Tibial nerve (tissue), 4 donors: ENCODE results near the gene ACTA1. TPM values are rescaled to one million over a fixed set of nuclear protein-coding genes. Genes with fewer than 3 reads are reported as not detected.

Experiments used
- DNase-seq, 2 donors: peaks; one replicate each; pipeline ENCODE4 v3.0.0-alpha.2; 2019; ENCODE audit warnings: low spot score in 2 of 2
- H3K27ac ChIP-seq, 4 donors: fragments of 200-600 bp; sonication (generic) in 3 of 4; one replicate each; pipeline ENCODE4 v1.5.1; 2017 to 2019; ENCODE audit warnings: mild to moderate bottlenecking in 1 of 4
- H3K27me3 ChIP-seq, 2 donors: fragments of 200-600 bp; sonication (generic) in 1 of 2; one replicate each; pipeline versions ENCODE4 v1.5.1 to v1.6.0; 2017 to 2019
- H3K36me3 ChIP-seq, 3 donors: fragments of 200-600 bp; sonication (generic); one replicate each; pipeline ENCODE4 v1.5.1; 2018 to 2019
- H3K4me1 ChIP-seq, 4 donors: fragments of 200-600 bp; sonication (generic) in 3 of 4; one replicate each; pipeline ENCODE4 v1.5.1; 2017 to 2019
- H3K4me3 ChIP-seq, 4 donors: fragments of 200-600 bp; sonication (generic) in 3 of 4; one replicate each; pipeline ENCODE4 v1.5.1; 2017 to 2019; ENCODE audit warnings: mild to moderate bottlenecking in 1 of 4, moderate library complexity in 1 of 4
- H3K9me3 ChIP-seq, 4 donors: fragments of 200-600 bp; sonication (generic) in 3 of 4; one replicate each; pipeline ENCODE4 v1.5.1; 2017 to 2019
- EP300 ChIP-seq, 2 donors: sonication (generic); formaldehyde crosslinking; IDR thresholded peaks; one replicate each; pipeline ENCODE4 v1.6.1; 2017; ENCODE audit warnings: antibody characterized with exemption in 2 of 2, mild to moderate bottlenecking in 1 of 2
- POLR2A ChIP-seq, 2 donors: fragments of 450-650 bp; IDR thresholded peaks; one replicate each; pipeline ENCODE4 v1.6.1; 2017; ENCODE audit warnings: antibody characterized with exemption in 2 of 2, mild to moderate bottlenecking in 2 of 2, moderate library complexity in 2 of 2
- WGBS, 2 donors: methylation state at CpG; one replicate each; pipeline ENCODE4 v1.1.5; 2018; 5-methylcytosine and 5-hydroxymethylcytosine counted together
- total RNA-seq, 4 donors: library from RNA; depleted of rRNA; stranded (reverse); fragments of >200 nt; gene quantifications; one replicate each; pipeline ENCODE4 v1.1.0, GENCODE V29; 2016
- TF ChIP-seq, protein P1 (sequence below), 5 experiments: fragments of 200-600 bp in 3 of 5; fragments of 450-650 bp in 2 of 5; sonication (generic) in 3 of 5; IDR thresholded peaks; one replicate each; pipeline ENCODE4 v1.5.1; 2016 to 2019; ENCODE audit warnings: antibody characterized with exemption in 5 of 5, mild to moderate bottlenecking in 3 of 5, moderate library complexity in 2 of 5

Gene ACTA1
- total RNA-seq, 4 donors from 2014 or later, result 0.39 to 1.0 TPM; not detected in 2

DNA sequence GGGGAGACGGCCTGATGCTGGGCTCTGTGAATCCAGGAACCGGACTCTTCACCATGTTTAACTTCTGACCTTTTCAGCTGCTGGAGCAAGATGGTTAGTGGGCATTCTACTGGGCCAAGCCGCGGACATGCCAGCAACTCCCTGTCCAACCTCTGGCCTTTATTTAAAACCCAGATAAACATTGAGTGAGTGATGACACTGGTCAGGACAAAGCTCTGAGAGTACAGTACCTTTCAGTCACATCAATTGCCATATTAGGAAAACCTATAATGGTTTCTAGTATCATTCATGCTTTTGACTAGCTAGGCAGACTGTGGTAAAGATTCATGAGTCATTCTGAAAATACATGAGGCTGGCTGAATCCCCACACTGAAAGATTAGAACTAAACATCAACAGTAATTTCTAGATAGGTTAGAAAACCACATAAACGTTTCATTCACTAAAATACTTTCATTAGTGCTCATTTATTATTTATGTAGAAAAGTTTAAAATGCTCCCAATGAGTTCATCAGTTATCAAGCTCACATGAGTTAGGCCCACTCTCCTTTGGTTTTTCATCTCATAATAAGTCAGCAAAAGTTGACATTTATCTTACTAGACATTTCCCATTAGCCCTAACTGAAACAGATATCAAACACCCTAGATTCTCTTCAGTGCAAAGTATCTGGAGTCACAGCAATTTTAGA is 7.1 kb upstream of the ACTA1 start:
- H3K27me3 ChIP-seq, result no peaks in the 10 kb centered on the region
- WGBS, 2 donors, result 52 to 66% methylated on average over 5 of the region's 5 CpGs
- peaks cover 0 to 68% (median 0%) of the 10 kb centered on the region in 3 donors for H3K36me3 ChIP-seq
- no peak overlapping the region for H3K4me3 ChIP-seq
- no peak overlapping the region for H3K27ac ChIP-seq
- TF ChIP-seq POLR2A (IDR thresholded peaks at IDR 0.05) (no peak), EP300 (IDR thresholded peaks at IDR 0.05) (no peak)
- TF ChIP-seq, protein P1, sequence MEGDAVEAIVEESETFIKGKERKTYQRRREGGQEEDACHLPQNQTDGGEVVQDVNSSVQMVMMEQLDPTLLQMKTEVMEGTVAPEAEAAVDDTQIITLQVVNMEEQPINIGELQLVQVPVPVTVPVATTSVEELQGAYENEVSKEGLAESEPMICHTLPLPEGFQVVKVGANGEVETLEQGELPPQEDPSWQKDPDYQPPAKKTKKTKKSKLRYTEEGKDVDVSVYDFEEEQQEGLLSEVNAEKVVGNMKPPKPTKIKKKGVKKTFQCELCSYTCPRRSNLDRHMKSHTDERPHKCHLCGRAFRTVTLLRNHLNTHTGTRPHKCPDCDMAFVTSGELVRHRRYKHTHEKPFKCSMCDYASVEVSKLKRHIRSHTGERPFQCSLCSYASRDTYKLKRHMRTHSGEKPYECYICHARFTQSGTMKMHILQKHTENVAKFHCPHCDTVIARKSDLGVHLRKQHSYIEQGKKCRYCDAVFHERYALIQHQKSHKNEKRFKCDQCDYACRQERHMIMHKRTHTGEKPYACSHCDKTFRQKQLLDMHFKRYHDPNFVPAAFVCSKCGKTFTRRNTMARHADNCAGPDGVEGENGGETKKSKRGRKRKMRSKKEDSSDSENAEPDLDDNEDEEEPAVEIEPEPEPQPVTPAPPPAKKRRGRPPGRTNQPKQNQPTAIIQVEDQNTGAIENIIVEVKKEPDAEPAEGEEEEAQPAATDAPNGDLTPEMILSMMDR (IDR thresholded peaks at IDR 0.05), result no peak
- H3K9me3 ChIP-seq, result no peaks in the 10 kb centered on the region
- no peaks in the 10 kb centered on the region for H3K4me1 ChIP-seq
- DNase-seq, result no peak

GRCh38 chr1:229438021-229438420 is 4.1 kb upstream of the ACTA1 start:
- peaks cover 0 to 41% (median 0%) of the 10 kb centered on the region in 3 donors for H3K36me3 ChIP-seq
- TF ChIP-seq POLR2A (IDR thresholded peaks at IDR 0.05), result no peak
- TF ChIP-seq EP300 (IDR thresholded peaks at IDR 0.05), result no peak
- TF ChIP-seq, protein P1 (IDR thresholded peaks at IDR 0.05), result no peak
- no peak overlapping the region for H3K27ac ChIP-seq
- H3K27me3 ChIP-seq, result peaks cover 0 to 27% of the 10 kb centered on the region in 2 donors
- H3K4me3 ChIP-seq, result no peak overlapping the region
- H3K9me3 ChIP-seq, result no peaks in the 10 kb centered on the region
- peaks cover 0 to 18% (median 1%) of the 10 kb centered on the region in 4 donors for H3K4me1 ChIP-seq
- no peak for DNase-seq
- WGBS, 2 donors, result 97 to 99% methylated on average over 3 of the region's 3 CpGs

DNA sequence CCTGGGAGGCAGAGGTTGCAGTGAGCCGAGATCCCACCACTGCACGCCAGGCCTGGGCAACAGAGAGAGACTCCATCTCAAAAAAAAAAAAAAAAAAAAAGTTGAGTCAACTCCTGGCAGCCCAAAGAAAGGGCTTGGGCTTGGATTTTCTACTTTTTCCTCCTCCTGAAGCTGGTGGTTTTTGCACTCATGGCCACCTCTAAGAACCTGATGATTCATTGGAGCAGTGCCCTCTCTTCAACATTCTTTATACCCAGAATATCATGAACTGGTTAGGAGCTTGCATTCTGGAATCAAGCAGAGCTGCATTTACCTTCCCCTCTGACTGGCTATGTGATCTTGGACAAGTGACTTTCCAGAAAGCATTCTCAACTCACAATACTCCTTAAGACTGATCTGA is 3.5 kb upstream of the ACTA1 start:
- peaks cover 0 to 36% (median 0%) of the 10 kb centered on the region in 3 donors for H3K36me3 ChIP-seq
- TF ChIP-seq, protein P1 (IDR thresholded peaks at IDR 0.05), result no peak
- no peak for TF ChIP-seq EP300 (IDR thresholded peaks at IDR 0.05)
- no peak for TF ChIP-seq POLR2A (IDR thresholded peaks at IDR 0.05)
- H3K4me3 ChIP-seq, result no peak overlapping the region
- peaks cover 0 to 23% (median 4%) of the 10 kb centered on the region in 4 donors for H3K4me1 ChIP-seq
- peaks cover 0 to 33% of the 10 kb centered on the region in 2 donors for H3K27me3 ChIP-seq
- H3K9me3 ChIP-seq, result no peaks in the 10 kb centered on the region
- 97 to 100% methylated on average over 2 of the region's 2 CpGs for WGBS, 2 donors
- no peak for DNase-seq
- no peak overlapping the region for H3K27ac ChIP-seq

- H3K4me3 ChIP-seq, result no peak overlapping the region
- H3K4me1 ChIP-seq, result peaks cover 0 to 35% (median 16%) of the 10 kb centered on the region in 4 donors
- H3K27me3 ChIP-seq, result peaks cover 3 to 46% of the 10 kb centered on the region in 2 donors
- WGBS, 2 donors, result 58 to 67% methylated on average over 7 of the region's 7 CpGs
- peaks cover 0 to 23% (median 0%) of the 10 kb centered on the region in 3 donors for H3K36me3 ChIP-seq
- DNase-seq, result no peak
- no peak overlapping the region for H3K27ac ChIP-seq
- H3K9me3 ChIP-seq, result no peaks in the 10 kb centered on the region
- TF ChIP-seq EP300 (IDR thresholded peaks at IDR 0.05), result no peak
- no peak for TF ChIP-seq POLR2A (IDR thresholded peaks at IDR 0.05)
- TF ChIP-seq, protein P1 (IDR thresholded peaks at IDR 0.05), result no peak
These were observed 2.3 kb upstream of the ACTA1 start for GRCh38 chr1:229436201-229436600.

DNA sequence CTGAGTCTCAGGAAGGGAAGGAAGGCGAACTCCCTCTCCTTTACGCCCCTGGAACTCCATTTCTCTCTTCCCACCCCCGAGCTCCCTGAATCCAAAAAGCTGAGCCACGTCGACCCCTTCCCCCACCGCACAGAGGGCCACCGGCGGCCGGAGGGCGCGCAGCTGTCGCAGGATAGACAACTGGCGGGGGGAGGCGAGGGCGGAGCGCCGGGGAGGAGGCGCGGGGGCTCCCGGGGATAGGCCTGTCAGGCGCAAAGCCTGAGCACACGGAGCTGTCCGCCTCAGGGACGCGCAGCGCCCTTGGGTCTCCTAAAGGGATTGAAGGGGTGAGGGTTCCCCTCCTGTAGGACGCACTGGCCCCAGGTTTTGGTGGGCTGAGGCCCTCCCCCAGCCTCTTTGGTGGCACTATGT is 752 bp upstream of the ACTA1 start:
- WGBS, 2 donors, result 0% methylated on average over 9 to 17 of the region's 27 CpGs
- Histone ChIP-seq H3K4me1 (peaks cover 0 to 44% (median 19%) of the 10 kb centered on the region in 4 donors), H3K9me3 (no peaks in the 10 kb centered on the region), H3K36me3 (peaks cover 0 to 8% (median 0%) of the 10 kb centered on the region in 3 donors), H3K4me3 (no peak overlapping the region), H3K27ac (no peak overlapping the region), H3K27me3 (peaks cover 5 to 61% of the 10 kb centered on the region in 2 donors)
- DNase-seq, result no peak
- no peak for TF ChIP-seq POLR2A (IDR thresholded peaks at IDR 0.05)
- no peak for TF ChIP-seq EP300 (IDR thresholded peaks at IDR 0.05)
- TF ChIP-seq, protein P1 (IDR thresholded peaks at IDR 0.05), result no peak
